H9 (cell line): ENCODE results near the gene SPAG7. TPM values are rescaled to one million over a fixed set of nuclear protein-coding genes. Genes with fewer than 3 reads are reported as not detected.

Experiments used
- DNase-seq: peaks from one replicate; pipeline ENCODE4 v3.0.0-alpha.2; 2017
- H2AFZ ChIP-seq: one replicate; pipeline ENCODE4 v1.6.1; 2013; ENCODE audit warnings: mild to moderate bottlenecking, low read length, control low read depth, moderate library complexity
- H2AK5ac ChIP-seq: 2 replicates; pipeline ENCODE4 v1.6.1; 2013; ENCODE audit warnings: low read length, control low read depth, mixed read lengths; ENCODE audit not compliant: insufficient read length
- H2BK120ac ChIP-seq: one replicate; pipeline ENCODE4 v1.6.1; 2013; ENCODE audit warnings: low read depth, mild to moderate bottlenecking, low read length, control low read depth, inconsistent platforms; ENCODE audit not compliant: poor library complexity, severe bottlenecking
- H2BK12ac ChIP-seq: 2 replicates; pipeline ENCODE4 v1.6.1; 2013; ENCODE audit warnings: low read length, control low read depth, mixed read lengths, low read depth; ENCODE audit not compliant: insufficient read length
- H2BK15ac ChIP-seq: 2 replicates; pipeline ENCODE4 v1.6.1; 2013; ENCODE audit warnings: low read depth, low read length, control low read depth
- H2BK20ac ChIP-seq: one replicate; pipeline ENCODE4 v1.6.1; 2013; ENCODE audit warnings: low read depth, mild to moderate bottlenecking, low read length, control low read depth, inconsistent platforms; ENCODE audit not compliant: poor library complexity, severe bottlenecking
- H2BK5ac ChIP-seq: 2 replicates; pipeline ENCODE4 v1.6.1; 2013; ENCODE audit warnings: low read length, control low read depth, mixed read lengths; ENCODE audit not compliant: insufficient read length
- H3K14ac ChIP-seq: 2 replicates; pipeline ENCODE4 v1.6.1; 2013; ENCODE audit warnings: low read length, control low read depth; ENCODE audit not compliant: insufficient read depth
- H3K18ac ChIP-seq: 2 replicates; pipeline ENCODE4 v1.6.1; 2013; ENCODE audit warnings: low read depth, mild to moderate bottlenecking, mixed read lengths, low read length, control low read depth; ENCODE audit not compliant: insufficient read length
- H3K23ac ChIP-seq: 2 replicates; pipeline ENCODE4 v1.6.1; 2013; ENCODE audit warnings: low read length, control low read depth, mixed read lengths, low read depth; ENCODE audit not compliant: insufficient read length
- H3K23me2 ChIP-seq: 2 replicates; pipeline ENCODE4 v1.6.1; 2013; ENCODE audit warnings: low read depth, mild to moderate bottlenecking, mixed read lengths, low read length, control low read depth; ENCODE audit not compliant: insufficient read length, poor library complexity, severe bottlenecking
- H3K27ac ChIP-seq: 2 replicates; pipeline ENCODE4 v1.5.1; 2013; ENCODE audit warnings: low read length, control low read depth, mixed read lengths, low read depth; ENCODE audit not compliant: insufficient read length
- H3K27me3 ChIP-seq: 2 replicates; pipeline ENCODE4 v1.6.1; 2013; ENCODE audit warnings: low read length, control low read depth, inconsistent platforms; ENCODE audit not compliant: insufficient read depth
- H3K4ac ChIP-seq: 2 replicates; pipeline ENCODE4 v1.6.1; 2013; ENCODE audit warnings: low read depth, mild to moderate bottlenecking, control low read depth, inconsistent platforms, low read length, moderate library complexity
- H3K4me1 ChIP-seq: 2 replicates; pipeline ENCODE4 v1.6.1; 2013; ENCODE audit warnings: low read length, control low read depth, inconsistent platforms; ENCODE audit not compliant: insufficient read depth
- H3K4me2 ChIP-seq: 2 replicates; pipeline ENCODE4 v1.6.1; 2013; ENCODE audit warnings: low read length, control low read depth, mixed read lengths; ENCODE audit not compliant: insufficient read length, insufficient read depth
- H3K56ac ChIP-seq: 2 replicates; pipeline ENCODE4 v1.6.1; 2013; ENCODE audit warnings: low read depth, mild to moderate bottlenecking, mixed read lengths, low read length, control low read depth; ENCODE audit not compliant: insufficient read length
- H3K79me1 ChIP-seq: 2 replicates; pipeline ENCODE4 v1.6.1; 2013; ENCODE audit warnings: low read depth, mild to moderate bottlenecking, moderate library complexity, low read length, control low read depth, inconsistent platforms; ENCODE audit not compliant: insufficient read depth, poor library complexity, severe bottlenecking
- H3K79me2 ChIP-seq: 2 replicates; pipeline ENCODE4 v1.6.1; 2013; ENCODE audit warnings: low read length, control low read depth, inconsistent platforms; ENCODE audit not compliant: insufficient read depth
- H3K9ac ChIP-seq: 2 replicates; pipeline ENCODE4 v1.6.1; 2013; ENCODE audit warnings: low read length, control low read depth, mixed read lengths; ENCODE audit not compliant: insufficient read length; ENCODE audit errors: extremely low read depth
- H3K9me3 ChIP-seq: one replicate; pipeline ENCODE4 v1.6.1; 2013; ENCODE audit warnings: low read depth, low read length, inconsistent platforms; ENCODE audit not compliant: control insufficient read depth
- H3T11ph ChIP-seq: one replicate; pipeline ENCODE4 v1.6.1; 2013; ENCODE audit warnings: mild to moderate bottlenecking, low read length, control low read depth, inconsistent platforms
- H4K20me1 ChIP-seq: one replicate; pipeline ENCODE4 v1.6.1; 2013; ENCODE audit not compliant: control insufficient read depth, insufficient read length, insufficient read depth
- H4K5ac ChIP-seq: 2 replicates; pipeline ENCODE4 v1.6.1; 2013; ENCODE audit warnings: low read depth, mild to moderate bottlenecking, mixed read lengths, low read length, control low read depth; ENCODE audit not compliant: insufficient read length
- H4K8ac ChIP-seq: replicated peaks from 2 replicates; pipeline ENCODE4 v1.6.1; 2013; ENCODE audit warnings: low read length, control low read depth, mixed read lengths, low read depth; ENCODE audit not compliant: insufficient read length
- H4K91ac ChIP-seq: 2 replicates; pipeline ENCODE4 v1.6.1; 2013; ENCODE audit warnings: low read depth, mild to moderate bottlenecking, moderate library complexity, mixed read lengths, low read length, control low read depth; ENCODE audit not compliant: insufficient read length
- H3K27ac Mint-ChIP-seq, 3 experiments: 2 replicates in 2 of 3; 3 replicates in 1 of 3; pipeline ENCODE4 v1.8.0; 2020 to 2021; ENCODE audit warnings: mixed read lengths in 3 of 3, mild to moderate bottlenecking in 1 of 3, moderate library complexity in 1 of 3
- H3K27me3 Mint-ChIP-seq: 2 replicates; pipeline ENCODE4 v1.8.0; 2021; ENCODE audit warnings: low read depth, mild to moderate bottlenecking, moderate library complexity, mixed read lengths
- H3K36me3 Mint-ChIP-seq, 3 experiments: 2 replicates in 2 of 3; 3 replicates in 1 of 3; pipeline ENCODE4 v1.8.0; 2020 to 2021; ENCODE audit warnings: low read depth in 3 of 3, mixed read lengths in 3 of 3; ENCODE audit not compliant: insufficient read depth in 1 of 3
- H3K4me1 Mint-ChIP-seq, 2 experiments: 2 replicates each; pipeline ENCODE4 v1.8.0; 2020; ENCODE audit warnings: mixed read lengths in 2 of 2
- H3K4me3 Mint-ChIP-seq, 2 experiments: 2 replicates in 1 of 2; 3 replicates in 1 of 2; pipeline ENCODE4 v1.8.0; 2020 to 2021; ENCODE audit warnings: mild to moderate bottlenecking in 2 of 2, mixed read lengths in 2 of 2, moderate library complexity in 1 of 2
- H3K9me3 Mint-ChIP-seq, 2 experiments: 2 replicates in 1 of 2; 3 replicates in 1 of 2; pipeline ENCODE4 v1.8.0; 2020; ENCODE audit warnings: mild to moderate bottlenecking in 2 of 2, mixed read lengths in 2 of 2, moderate library complexity in 1 of 2
- WGBS: extraction: QIAGEN DNeasy Blood & Tissue Kit; methylation state at CpG from one replicate; pipeline ENCODE4 v1.1.7; 2013; ENCODE audit warnings: missing lambda C conversion rate, low lambda C conversion rate, mixed read lengths; ENCODE audit not compliant: insufficient read length; ENCODE audit errors: extremely low coverage; 5-methylcytosine and 5-hydroxymethylcytosine counted together
- total RNA-seq: library from RNA; stranded (reverse); gene quantifications from 2 replicates; pipeline ENCODE4 v1.2.1, GENCODE V29; 2021
- TF ChIP-seq, protein P1 (sequence below): fragments of 200-600 bp; sonication (generic); conservative IDR thresholded peaks from 3 replicates; pipeline ENCODE4 v1.8.0; 2021; ENCODE audit warnings: antibody characterized with exemption, mild to moderate bottlenecking

SPAG7 gene
- total RNA-seq, 1 experiment from 2014 or later: 102 TPM

DNA sequence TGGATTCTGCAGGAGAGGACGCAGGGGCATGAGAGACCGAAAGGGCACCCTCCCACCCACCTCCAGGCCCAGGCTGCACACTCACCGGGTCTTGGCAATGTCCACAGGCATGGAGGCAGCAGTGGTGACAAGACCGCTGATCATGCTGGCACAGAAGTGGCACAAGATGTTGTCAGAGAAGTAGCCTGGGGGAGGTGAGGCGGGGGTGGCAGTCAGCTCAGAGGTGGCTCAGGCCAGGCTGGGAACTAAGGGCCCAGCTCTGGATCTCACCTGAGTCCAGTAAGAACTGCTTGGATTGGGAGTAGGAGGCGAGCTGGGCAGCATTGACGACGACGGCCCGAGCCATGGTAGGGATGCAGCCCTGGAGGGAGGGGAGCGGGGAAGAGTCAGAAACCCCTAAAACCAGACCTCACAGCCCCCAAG lies 29.5 kb downstream of the SPAG7 start:
- TF ChIP-seq, protein P1, sequence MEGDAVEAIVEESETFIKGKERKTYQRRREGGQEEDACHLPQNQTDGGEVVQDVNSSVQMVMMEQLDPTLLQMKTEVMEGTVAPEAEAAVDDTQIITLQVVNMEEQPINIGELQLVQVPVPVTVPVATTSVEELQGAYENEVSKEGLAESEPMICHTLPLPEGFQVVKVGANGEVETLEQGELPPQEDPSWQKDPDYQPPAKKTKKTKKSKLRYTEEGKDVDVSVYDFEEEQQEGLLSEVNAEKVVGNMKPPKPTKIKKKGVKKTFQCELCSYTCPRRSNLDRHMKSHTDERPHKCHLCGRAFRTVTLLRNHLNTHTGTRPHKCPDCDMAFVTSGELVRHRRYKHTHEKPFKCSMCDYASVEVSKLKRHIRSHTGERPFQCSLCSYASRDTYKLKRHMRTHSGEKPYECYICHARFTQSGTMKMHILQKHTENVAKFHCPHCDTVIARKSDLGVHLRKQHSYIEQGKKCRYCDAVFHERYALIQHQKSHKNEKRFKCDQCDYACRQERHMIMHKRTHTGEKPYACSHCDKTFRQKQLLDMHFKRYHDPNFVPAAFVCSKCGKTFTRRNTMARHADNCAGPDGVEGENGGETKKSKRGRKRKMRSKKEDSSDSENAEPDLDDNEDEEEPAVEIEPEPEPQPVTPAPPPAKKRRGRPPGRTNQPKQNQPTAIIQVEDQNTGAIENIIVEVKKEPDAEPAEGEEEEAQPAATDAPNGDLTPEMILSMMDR: no peak
- no peak overlapping the region for H3K4ac ChIP-seq
- H3K56ac ChIP-seq: no peak overlapping the region
- H3T11ph ChIP-seq: no peak overlapping the region
- no peak overlapping the region for H4K8ac ChIP-seq
- 0 out of 7 replicates have a peak overlapping the region, but pooled peaks of 1 of the 3 experiments have one; percentile 44 for H3K27ac Mint-ChIP-seq
- peak overlapping the region; percentile 95 to 98 for H3K4me3 Mint-ChIP-seq
- no peak overlapping the region for H3K18ac ChIP-seq
- WGBS: no CpG with 5 or more reads among the region's 11 CpGs
- H2BK5ac ChIP-seq: no peak overlapping the region
- H3K4me1 ChIP-seq: no peaks in the 10 kb centered on the region
- H3K36me3 Mint-ChIP-seq: peaks cover 23 to 59% (median 44%) of the 10 kb centered on the region in 3 experiments
- H4K5ac ChIP-seq: no peak overlapping the region
- H2BK12ac ChIP-seq: no peak overlapping the region
- H3K4me2 ChIP-seq: no peak overlapping the region
- no peak overlapping the region for H2BK15ac ChIP-seq
- H3K79me1 ChIP-seq: peaks cover 5% of the 10 kb centered on the region
- no peaks in the 10 kb centered on the region; a peak in 1 of 5 replicates for H3K9me3 Mint-ChIP-seq
- peaks cover 32 to 42% of the 10 kb centered on the region in 2 experiments for H3K4me1 Mint-ChIP-seq
- no peak overlapping the region for H2AK5ac ChIP-seq
- no peak for DNase-seq
- no peak overlapping the region for H3K9ac ChIP-seq
- H3K23ac ChIP-seq: no peak overlapping the region
- no peak overlapping the region for H2BK120ac ChIP-seq
- peaks cover 7% of the 10 kb centered on the region for H4K20me1 ChIP-seq
- H3K23me2 ChIP-seq: peaks cover 17% of the 10 kb centered on the region
- H3K27me3 Mint-ChIP-seq: peaks cover 1% of the 10 kb centered on the region
- H3K27ac ChIP-seq: no peak overlapping the region
- peaks cover 6% of the 10 kb centered on the region; the same call in 1 of the 2 replicates for H3K79me2 ChIP-seq
- no peak overlapping the region for H3K14ac ChIP-seq
- H2AFZ ChIP-seq: no peak overlapping the region
- no peaks in the 10 kb centered on the region for H3K9me3 ChIP-seq
- H3K27me3 ChIP-seq: no peaks in the 10 kb centered on the region
- no peak overlapping the region for H4K91ac ChIP-seq
- no peak overlapping the region for H2BK20ac ChIP-seq
